GM18861 (cell line): ENCODE measurements around the gene PPP1R3E.
"Not testable (repeated sequence)": the region's sequence is repeated elsewhere in the genome, so short reads cannot be mapped to it uniquely, and the experiment has no call there.

Source experiments
- ATAC-seq: cut with Tn5 transposase; IDR thresholded peaks from one replicate; pipeline ENCODE4 v1.9.1; 2021; ENCODE audit not compliant: unreplicated experiment

PPP1R3E gene

DNA sequence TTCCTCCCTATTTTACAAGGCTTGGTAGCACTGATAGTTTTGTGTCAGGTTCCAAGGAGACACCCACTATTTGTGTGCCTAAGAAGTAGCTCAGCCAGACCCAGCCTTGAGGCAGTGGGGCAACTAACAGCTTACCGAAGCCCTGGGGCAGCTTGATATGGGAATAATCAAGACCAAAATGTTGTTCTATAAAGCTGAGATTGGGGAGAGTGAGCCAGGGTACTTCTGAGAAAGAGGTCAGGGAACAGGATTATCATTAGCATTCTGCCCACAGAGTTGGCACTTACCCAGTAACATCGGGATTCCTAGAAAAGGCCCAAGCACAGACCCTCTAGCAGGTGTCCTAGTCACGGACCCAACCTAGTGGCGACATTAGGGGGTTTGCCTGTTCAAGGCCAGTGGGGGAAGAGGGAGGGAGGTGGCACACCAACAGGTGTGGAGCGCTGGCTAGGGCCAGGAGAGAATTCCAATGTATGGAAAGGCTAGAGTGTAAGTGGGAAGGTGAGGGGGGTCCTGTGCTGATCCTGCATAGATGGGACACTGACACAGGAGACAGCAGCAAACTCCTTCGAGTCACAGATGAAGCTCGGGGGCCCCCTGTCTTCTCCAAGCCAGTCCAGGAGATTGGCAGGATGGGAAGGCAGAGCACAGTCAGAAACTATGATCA is 4.9 kb downstream of the PPP1R3E start:
- ATAC-seq: no peak

DNA sequence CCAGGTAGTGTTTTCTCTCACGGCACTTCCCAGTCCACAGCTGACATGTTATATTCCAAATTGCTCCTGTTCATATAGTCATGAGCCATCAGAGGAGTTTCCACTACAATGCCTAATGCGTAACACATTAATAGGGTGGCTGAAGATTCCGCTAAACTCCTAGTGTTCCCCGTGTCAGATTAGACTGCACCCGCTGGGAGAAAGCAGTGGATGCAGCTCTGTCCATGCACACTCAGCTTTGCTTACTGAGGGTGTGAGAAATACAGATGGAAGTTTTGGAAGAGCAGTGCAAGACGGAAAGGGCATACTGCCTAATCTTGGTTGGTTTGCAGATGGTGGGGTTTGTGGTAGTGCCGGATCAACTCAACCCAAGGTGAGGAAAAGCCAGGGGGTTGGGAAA is 5.6 kb downstream of the PPP1R3E start:
- ATAC-seq: no peak

DNA sequence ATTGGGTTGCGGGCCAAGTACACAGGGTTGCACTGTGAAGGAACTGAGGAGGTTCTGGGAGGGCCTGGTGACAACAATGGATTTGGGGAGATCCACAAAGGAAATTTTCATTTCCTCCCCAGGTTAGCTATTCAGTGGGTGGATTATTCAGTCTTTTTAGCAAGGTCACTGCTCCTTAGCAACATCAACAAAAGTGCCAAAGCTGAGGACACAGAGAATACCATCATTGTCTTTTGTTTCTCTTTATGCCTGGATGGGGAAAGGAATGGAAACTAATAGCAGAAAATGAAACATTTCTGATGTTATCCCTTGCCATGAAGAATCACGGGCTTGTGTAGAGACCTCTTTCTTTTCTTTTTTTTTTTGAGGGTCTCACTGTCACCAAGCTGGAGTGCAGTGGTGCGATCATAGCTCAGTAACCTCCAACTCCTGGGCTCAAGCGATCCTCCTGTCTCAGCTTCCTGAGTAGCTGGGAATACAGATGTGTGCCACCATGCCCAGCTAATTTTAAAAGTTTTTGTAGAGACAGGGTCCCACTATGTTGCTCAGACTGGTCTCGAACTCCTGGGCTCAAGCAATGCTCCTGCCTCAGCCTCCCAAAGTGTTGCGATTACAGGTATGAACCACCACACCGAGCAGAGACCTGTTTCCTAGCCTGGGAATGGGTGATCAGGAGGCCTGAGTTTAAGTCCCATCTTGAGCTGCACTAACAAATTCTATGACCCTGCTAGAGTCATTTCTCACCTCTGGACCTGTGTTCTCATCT is 6.5 kb downstream of the PPP1R3E start:
- no peak for ATAC-seq

DNA sequence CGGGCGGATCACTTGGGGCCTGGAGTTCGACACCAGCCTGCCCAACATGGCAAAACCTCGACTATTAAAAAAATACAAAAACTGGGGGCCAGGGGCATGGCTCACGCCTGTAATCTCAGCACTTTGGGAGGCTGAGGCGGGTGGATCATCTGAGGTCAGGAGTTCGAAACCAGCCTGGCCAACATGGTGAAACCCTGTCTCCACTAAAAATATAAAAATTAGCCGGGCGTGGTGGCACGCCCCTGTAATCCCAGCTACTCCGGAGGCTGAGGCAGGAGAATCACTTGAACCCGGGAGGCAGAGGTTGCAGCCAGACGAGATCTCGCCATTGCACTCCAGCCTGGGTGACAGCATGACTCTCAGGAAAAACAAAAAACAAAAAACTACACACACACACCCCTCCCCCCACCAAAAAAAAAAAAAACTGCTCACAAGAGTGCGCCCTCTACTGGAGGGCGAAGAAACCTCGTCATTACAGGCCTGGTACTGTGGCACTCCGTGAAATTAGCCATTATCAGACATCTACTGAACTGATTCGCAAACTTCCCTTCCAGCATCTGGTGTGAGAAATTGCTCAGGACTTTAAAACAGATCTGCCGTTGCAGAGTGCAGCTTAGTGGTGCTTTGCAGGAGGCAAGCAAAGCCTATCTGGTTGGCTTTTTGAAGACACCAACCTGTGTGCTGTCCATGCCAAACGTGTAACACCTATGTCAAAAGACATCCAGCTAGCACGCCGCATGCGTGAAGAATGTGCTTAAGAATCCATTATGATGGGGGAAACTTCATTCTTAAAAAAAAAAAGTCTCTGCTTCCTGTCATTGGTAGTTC is 7.7 kb downstream of the PPP1R3E start:
- ATAC-seq: no peak

- ATAC-seq: no peak
These were observed 15.7 kb downstream of the PPP1R3E start for GRCh38 chr14:23286902-23287479.

DNA sequence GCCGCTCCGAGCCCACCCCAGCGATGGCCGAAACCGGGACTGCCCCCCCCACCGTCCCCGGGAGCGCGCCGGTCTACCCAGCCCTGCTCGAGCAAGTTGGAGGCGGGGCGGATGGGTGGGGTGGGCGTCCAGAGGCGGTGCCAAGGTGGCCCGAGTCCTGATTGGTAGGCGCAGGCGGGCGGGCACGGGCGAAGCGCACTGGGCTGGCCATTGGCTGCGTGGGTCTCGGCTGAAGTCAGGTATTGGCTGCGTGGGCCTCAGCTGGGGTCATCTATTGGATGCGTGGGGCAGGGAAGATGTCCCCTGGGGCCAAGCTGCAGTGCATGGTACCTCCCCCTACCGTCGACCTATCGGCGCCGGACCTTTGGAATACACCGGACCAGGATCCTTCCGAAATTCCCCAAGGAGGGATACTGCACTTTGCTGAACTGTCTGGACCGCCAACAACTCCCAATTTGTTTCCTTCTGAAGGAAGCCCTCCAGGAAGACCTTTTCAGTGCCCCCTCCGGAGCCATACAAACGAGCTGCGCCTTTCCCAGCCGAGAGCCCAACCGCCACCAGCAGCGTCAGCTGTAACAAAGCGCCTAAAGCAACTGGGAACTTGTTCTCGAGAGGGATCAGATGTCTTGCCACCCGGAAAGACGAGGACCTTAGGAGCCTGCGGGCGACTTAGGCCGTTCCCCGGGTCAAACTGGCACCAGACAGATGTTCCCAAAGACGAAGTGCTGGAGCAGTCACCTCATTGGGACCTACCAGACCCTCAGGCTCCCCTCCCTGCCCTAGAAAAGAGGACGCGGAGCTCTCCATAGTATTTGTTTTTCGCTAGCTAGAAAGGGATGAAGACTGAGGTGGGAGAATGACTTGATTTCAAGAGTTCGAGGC is 16.4 kb downstream of the PPP1R3E start, which contains the start of gene HOMEZ:
Gene HOMEZ (minus strand): TSS at position 113 of the 882 bp plus-strand sequence. CDS start 180 bp downstream, outside the sequence.
- peak; percentile 92 for ATAC-seq

DNA sequence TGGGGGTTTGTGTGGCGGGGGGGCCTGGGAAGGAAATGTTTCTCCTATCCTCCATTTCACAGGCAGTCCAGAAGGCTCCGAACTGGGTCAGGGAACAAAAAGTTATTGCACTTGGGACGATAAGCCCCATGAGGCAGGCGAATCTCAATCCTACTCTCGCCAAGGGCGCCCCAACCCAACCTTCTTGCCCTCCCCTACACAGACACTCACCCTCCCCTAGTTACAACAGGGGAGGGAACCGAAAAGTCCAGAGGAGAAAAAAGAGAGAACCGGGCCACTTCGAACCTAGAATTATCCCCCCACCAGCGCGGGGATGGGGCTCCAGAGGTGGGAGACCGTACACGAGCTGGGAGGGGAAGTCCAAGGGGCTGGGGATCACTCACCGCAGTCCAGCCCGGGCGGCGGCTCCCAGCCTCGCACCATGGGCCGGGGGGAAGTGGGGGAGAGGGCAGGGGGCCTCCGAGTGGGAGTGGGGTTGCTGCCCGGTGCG is 17.1 kb downstream of the PPP1R3E start:
- ATAC-seq: peak; percentile 15

DNA sequence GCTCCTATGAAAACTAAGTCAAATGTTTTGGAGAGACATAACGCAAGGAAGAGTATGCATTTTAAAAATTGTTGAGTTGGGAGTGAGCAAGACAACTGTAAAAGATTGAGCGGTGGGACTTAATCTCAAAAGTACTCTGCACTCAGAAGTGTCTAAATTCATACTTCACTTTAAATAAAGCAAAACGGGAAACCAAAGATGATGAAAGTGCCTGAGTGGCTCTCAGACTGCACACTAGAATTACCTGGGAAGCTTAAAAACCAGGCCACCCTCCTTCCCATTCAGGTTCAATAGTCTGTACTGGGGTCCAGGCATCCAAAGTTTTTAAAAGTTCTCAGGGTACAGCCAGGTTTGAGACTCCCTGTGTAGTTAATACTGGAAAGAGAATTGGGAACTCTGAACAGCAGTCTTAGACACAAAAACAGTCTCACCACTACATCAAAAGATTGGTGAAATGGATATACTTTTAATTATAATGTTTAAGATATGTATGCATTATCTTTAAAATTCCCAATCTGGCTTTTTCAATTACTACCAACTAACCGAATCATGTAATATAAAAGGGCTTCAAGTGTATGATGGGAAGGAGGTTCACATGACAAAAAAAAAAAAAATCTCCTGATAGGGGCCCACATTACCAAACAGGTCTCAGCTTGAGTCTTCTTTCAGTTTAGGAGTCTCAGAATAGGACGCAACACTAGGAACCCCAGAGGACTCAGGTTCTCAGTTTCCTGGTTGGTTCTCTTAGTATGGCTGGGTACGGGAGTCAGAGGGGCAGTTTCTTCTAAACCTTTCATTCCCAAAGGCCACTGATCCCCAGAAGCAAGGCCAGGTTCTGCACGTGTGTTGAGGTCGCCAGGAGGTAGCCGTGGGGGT is 17.8 kb downstream of the PPP1R3E start:
- ATAC-seq: no peak

- no peak for ATAC-seq
These were observed 21.4 kb downstream of the PPP1R3E start for GRCh38 chr14:23281247-23281646.

GRCh38 chr14:23277928-23278327 is 24.7 kb downstream of the PPP1R3E start:
- ATAC-seq: not testable (repeated sequence)

GRCh38 chr14:23277189-23277588 is 25.5 kb downstream of the PPP1R3E start:
- no peak for ATAC-seq

- ATAC-seq: no peak
These were observed 27.2 kb downstream of the PPP1R3E start for GRCh38 chr14:23275412-23275811.

- no peak for ATAC-seq
These were observed 33.5 kb downstream of the PPP1R3E start for GRCh38 chr14:23269193-23269592.

GRCh38 chr14:23260849-23261248 is 41.8 kb downstream of the PPP1R3E start:
- not testable (repeated sequence) for ATAC-seq

GRCh38 chr14:23259426-23259825 is 43.2 kb downstream of the PPP1R3E start:
- no peak for ATAC-seq

- no peak for ATAC-seq
These were observed 44.4 kb downstream of the PPP1R3E start for GRCh38 chr14:23258256-23258655.

DNA sequence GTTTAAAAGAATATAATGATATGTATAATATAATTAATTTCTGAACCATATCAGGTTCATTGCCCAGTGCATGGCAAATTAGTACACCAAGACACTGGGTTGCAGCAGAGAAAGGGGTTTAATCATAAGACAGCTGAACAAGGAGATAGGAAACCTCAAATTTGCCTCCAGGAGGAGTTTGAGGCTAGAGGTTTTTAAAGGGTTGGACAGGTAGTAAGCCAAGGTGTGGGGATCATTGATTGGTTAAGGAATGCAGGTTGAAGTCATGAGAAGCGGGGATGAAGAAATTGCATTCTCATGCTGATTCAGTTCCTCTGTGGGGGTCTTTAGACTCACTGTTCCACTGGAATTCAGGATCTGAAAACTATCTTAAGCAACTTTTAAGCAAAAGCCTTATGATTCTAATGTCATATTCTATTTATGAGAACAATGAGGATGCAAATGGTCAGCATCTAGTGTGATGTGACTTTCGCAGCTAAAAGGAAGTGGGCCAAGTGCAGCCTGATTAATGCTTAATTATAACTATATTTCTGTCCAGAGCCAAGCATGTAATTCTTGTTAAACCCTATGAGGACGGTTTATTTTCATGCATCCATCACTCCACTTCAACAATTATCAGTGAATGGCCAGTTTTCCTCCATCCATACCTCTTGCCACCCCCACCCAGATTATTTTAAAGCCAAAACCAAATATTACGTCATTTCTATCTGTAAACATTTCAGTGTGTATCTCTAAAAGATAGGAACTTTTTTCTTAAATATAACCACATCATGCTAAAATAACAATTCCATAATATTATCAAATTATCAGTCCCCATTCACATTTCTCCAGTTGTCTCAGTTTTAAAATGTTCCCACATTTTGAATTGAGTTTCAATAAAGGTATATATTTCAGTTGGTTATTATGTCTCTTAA is 50.0 kb downstream of the PPP1R3E start:
- no peak for ATAC-seq

DNA sequence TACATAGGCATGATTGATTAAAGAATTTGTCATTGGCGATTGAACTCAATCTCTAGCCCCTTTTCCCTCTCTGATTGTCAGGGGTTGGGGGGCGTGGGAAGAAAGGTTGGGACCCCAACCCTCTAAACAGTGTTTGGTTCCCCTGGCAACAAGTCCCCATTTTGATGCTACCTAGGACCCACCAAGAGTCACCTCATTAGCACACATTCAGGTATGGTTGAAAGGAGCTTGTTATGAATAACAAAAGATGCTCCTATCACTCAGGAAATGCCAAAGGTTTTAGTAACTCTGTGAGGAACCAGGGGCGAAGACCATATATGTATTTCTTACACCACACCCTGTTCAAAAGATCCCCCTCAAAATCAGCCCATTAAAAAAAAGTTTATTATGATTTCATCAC is 50.7 kb downstream of the PPP1R3E start:
- ATAC-seq: no peak
